ENCODE measurements around the gene RUNDC3A.
"Not testable (repeated sequence)": the region's sequence is repeated elsewhere in the genome, so short reads cannot be mapped to it uniquely, and the experiment has no call there.

The RUNDC3A gene

GRCh38 chr17:44347206-44348055, 39.0 kb downstream of the RUNDC3A start:
- not testable (repeated sequence) for H3K9ac ChIP-seq (ENCODE audit: low read depth, low read length); H3K4me3 ChIP-seq (ENCODE audit: low read depth, low read length); H3K4me1 ChIP-seq (ENCODE audit: control insufficient read depth, insufficient read depth, low read length); H3K9me3 ChIP-seq (ENCODE audit: control insufficient read depth, insufficient read depth, low read length); H3K27me3 ChIP-seq (ENCODE audit: control insufficient read depth, insufficient read depth, low read length); H3K27ac ChIP-seq (ENCODE audit: low read depth, low read length)
- H3K36me3 ChIP-seq (ENCODE audit: control insufficient read depth, insufficient read depth, low read length), result peaks cover 19% of the 10 kb centered on the region

- Histone ChIP-seq H3K4me1 (ENCODE audit: control insufficient read depth, insufficient read depth, low read length) (peaks cover 5% of the 10 kb centered on the region; the same call in 1 of the 2 replicates), H3K27ac (ENCODE audit: low read depth, low read length) (no peak overlapping the region), H3K27me3 (ENCODE audit: control insufficient read depth, insufficient read depth, low read length) (no peaks in the 10 kb centered on the region), H3K9ac (ENCODE audit: low read depth, low read length) (no peak overlapping the region), H3K36me3 (ENCODE audit: control insufficient read depth, insufficient read depth, low read length) (peaks cover 23% of the 10 kb centered on the region), H3K4me3 (ENCODE audit: low read depth, low read length) (no peak overlapping the region), H3K9me3 (ENCODE audit: control insufficient read depth, insufficient read depth, low read length) (no peaks in the 10 kb centered on the region)
Observed at GRCh38 chr17:44348234-44348987, 40.0 kb downstream of the RUNDC3A start.

GRCh38 chr17:44348988-44349364, 40.6 kb downstream of the RUNDC3A start:
- no peaks in the 10 kb centered on the region for H3K9me3 ChIP-seq (ENCODE audit: control insufficient read depth, insufficient read depth, low read length)
- peaks cover 5% of the 10 kb centered on the region; the same call in 1 of the 2 replicates for H3K4me1 ChIP-seq (ENCODE audit: control insufficient read depth, insufficient read depth, low read length)
- no peak overlapping the region for H3K4me3 ChIP-seq (ENCODE audit: low read depth, low read length)
- H3K27me3 ChIP-seq (ENCODE audit: control insufficient read depth, insufficient read depth, low read length), result no peaks in the 10 kb centered on the region
- no peak overlapping the region for H3K27ac ChIP-seq (ENCODE audit: low read depth, low read length)
- H3K9ac ChIP-seq (ENCODE audit: low read depth, low read length), result no peak overlapping the region
- H3K36me3 ChIP-seq (ENCODE audit: control insufficient read depth, insufficient read depth, low read length), result peaks cover 23% of the 10 kb centered on the region

GRCh38 chr17:44349553-44350070, 41.2 kb downstream of the RUNDC3A start:
- Histone ChIP-seq H3K9me3 (ENCODE audit: control insufficient read depth, insufficient read depth, low read length) (no peaks in the 10 kb centered on the region), H3K36me3 (ENCODE audit: control insufficient read depth, insufficient read depth, low read length) (peaks cover 23% of the 10 kb centered on the region), H3K4me3 (ENCODE audit: low read depth, low read length) (no peak overlapping the region), H3K9ac (ENCODE audit: low read depth, low read length) (no peak overlapping the region), H3K27ac (ENCODE audit: low read depth, low read length) (no peak overlapping the region), H3K4me1 (ENCODE audit: control insufficient read depth, insufficient read depth, low read length) (peaks cover 5% of the 10 kb centered on the region; the same call in 1 of the 2 replicates), H3K27me3 (ENCODE audit: control insufficient read depth, insufficient read depth, low read length) (no peaks in the 10 kb centered on the region)

- H3K4me3 ChIP-seq (ENCODE audit: low read depth, low read length), result no peak overlapping the region
- no peaks in the 10 kb centered on the region for H3K27me3 ChIP-seq (ENCODE audit: control insufficient read depth, insufficient read depth, low read length)
- peaks cover 23% of the 10 kb centered on the region for H3K36me3 ChIP-seq (ENCODE audit: control insufficient read depth, insufficient read depth, low read length)
- H3K27ac ChIP-seq (ENCODE audit: low read depth, low read length), result no peak overlapping the region
- no peaks in the 10 kb centered on the region for H3K9me3 ChIP-seq (ENCODE audit: control insufficient read depth, insufficient read depth, low read length)
- H3K9ac ChIP-seq (ENCODE audit: low read depth, low read length), result no peak overlapping the region
- H3K4me1 ChIP-seq (ENCODE audit: control insufficient read depth, insufficient read depth, low read length), result peaks cover 5% of the 10 kb centered on the region; the same call in 1 of the 2 replicates
Observed at GRCh38 chr17:44350733-44351226, 42.4 kb downstream of the RUNDC3A start.

- Histone ChIP-seq H3K36me3 (ENCODE audit: control insufficient read depth, insufficient read depth, low read length) (peaks cover 23% of the 10 kb centered on the region), H3K27ac (ENCODE audit: low read depth, low read length) (no peak overlapping the region), H3K4me3 (ENCODE audit: low read depth, low read length) (no peak overlapping the region), H3K9ac (ENCODE audit: low read depth, low read length) (no peak overlapping the region), H3K27me3 (ENCODE audit: control insufficient read depth, insufficient read depth, low read length) (no peaks in the 10 kb centered on the region), H3K9me3 (ENCODE audit: control insufficient read depth, insufficient read depth, low read length) (no peaks in the 10 kb centered on the region), H3K4me1 (ENCODE audit: control insufficient read depth, insufficient read depth, low read length) (no peaks in the 10 kb centered on the region)
Observed at GRCh38 chr17:44351464-44351863, 43.1 kb downstream of the RUNDC3A start.

GRCh38 chr17:44351961-44352827, 43.8 kb downstream of the RUNDC3A start:
- Histone ChIP-seq H3K4me1 (ENCODE audit: control insufficient read depth, insufficient read depth, low read length) (no peaks in the 10 kb centered on the region), H3K36me3 (ENCODE audit: control insufficient read depth, insufficient read depth, low read length) (peaks cover 23% of the 10 kb centered on the region), H3K9me3 (ENCODE audit: control insufficient read depth, insufficient read depth, low read length) (no peaks in the 10 kb centered on the region), H3K27ac (ENCODE audit: low read depth, low read length) (no peak overlapping the region), H3K27me3 (ENCODE audit: control insufficient read depth, insufficient read depth, low read length) (no peaks in the 10 kb centered on the region), H3K9ac (ENCODE audit: low read depth, low read length) (no peak overlapping the region), H3K4me3 (ENCODE audit: low read depth, low read length) (no peak overlapping the region)

GRCh38 chr17:44352828-44353671, 44.6 kb downstream of the RUNDC3A start:
- Histone ChIP-seq H3K36me3 (ENCODE audit: control insufficient read depth, insufficient read depth, low read length) (peaks cover 23% of the 10 kb centered on the region), H3K4me3 (ENCODE audit: low read depth, low read length) (peak overlapping the region; percentile 61; the same call in 1 of the 2 replicates), H3K9ac (ENCODE audit: low read depth, low read length) (no peak overlapping the region), H3K27me3 (ENCODE audit: control insufficient read depth, insufficient read depth, low read length) (no peaks in the 10 kb centered on the region), H3K27ac (ENCODE audit: low read depth, low read length) (no peak overlapping the region), H3K9me3 (ENCODE audit: control insufficient read depth, insufficient read depth, low read length) (no peaks in the 10 kb centered on the region), H3K4me1 (ENCODE audit: control insufficient read depth, insufficient read depth, low read length) (no peaks in the 10 kb centered on the region)

- H3K27ac ChIP-seq (ENCODE audit: low read depth, low read length), result no peak overlapping the region
- H3K4me3 ChIP-seq (ENCODE audit: low read depth, low read length), result peak overlapping the region; percentile 61
- no peaks in the 10 kb centered on the region for H3K4me1 ChIP-seq (ENCODE audit: control insufficient read depth, insufficient read depth, low read length)
- no peaks in the 10 kb centered on the region for H3K27me3 ChIP-seq (ENCODE audit: control insufficient read depth, insufficient read depth, low read length)
- H3K36me3 ChIP-seq (ENCODE audit: control insufficient read depth, insufficient read depth, low read length), result peaks cover 23% of the 10 kb centered on the region
- no peaks in the 10 kb centered on the region for H3K9me3 ChIP-seq (ENCODE audit: control insufficient read depth, insufficient read depth, low read length)
- H3K9ac ChIP-seq (ENCODE audit: low read depth, low read length), result no peak overlapping the region
Observed at GRCh38 chr17:44353672-44354331, 45.4 kb downstream of the RUNDC3A start.

Data from HUES48 (cell line).